GM19455 (cell line): ENCODE data around the gene AUTS2.

Experiments
- ATAC-seq: cut with Tn5 transposase; IDR thresholded peaks from one replicate; pipeline ENCODE4 v1.9.1; 2021; ENCODE audit not compliant: unreplicated experiment

The AUTS2 gene

DNA sequence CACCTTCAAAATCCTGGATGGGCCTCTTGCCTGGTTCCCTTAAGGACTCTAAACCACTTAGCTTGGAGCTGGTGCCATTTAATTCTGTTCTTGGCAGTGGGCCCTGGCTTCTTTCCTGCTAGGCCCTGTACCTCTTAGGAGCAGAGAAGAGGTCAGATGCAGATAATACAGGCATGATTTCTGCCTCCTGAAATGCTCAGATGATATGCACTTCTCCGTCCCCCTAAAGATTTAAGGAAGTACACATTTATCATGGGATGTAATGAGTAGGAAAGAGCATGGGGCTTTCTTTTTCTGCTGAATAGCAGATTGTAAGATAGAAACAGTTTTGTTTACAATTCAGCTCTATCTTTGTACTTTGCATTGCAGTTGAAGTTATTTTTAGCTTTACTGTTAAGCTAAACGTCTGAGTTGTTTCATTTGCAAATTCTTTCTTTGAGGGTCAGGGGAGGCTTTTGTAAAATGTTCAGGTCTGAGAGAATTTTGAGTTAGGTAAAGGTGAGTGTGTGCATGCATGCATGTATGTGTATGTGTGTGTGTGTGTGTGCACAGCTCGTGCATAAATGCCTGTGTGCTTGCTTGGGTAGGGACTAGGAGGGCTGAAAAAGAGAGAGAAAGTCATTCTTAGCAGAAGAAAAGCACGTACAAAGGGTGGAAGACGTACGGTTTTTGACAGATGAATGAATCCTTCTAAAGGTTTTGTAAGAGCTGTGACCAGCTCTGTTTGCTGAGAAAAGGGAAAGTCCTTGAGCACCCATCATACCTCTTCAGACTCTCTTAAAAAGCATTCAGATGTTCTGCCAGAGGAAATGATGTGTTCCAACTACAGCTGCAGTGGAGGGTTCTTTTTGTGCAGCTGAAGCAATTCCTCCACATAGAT lies 364.2 kb downstream of the AUTS2 start:
- no peak for ATAC-seq

DNA sequence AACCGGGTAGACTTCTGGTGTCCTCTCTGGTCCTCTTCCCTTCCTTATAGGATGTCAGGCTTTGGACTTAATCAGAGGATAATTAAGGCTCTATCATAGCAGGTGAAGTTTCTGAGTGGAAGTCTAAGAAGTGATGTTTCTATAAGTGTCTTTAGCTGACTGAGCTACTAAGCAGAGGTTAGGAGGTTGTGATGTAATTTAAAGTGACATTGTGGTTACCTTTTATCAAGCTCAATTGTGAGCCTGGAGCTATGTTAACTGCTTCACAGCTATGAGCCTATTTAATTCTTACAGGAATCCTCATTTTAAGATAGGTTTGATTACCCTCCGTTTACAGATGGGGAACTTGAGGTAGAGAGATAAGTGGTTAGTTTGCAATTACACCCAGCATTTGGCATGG lies 365.1 kb downstream of the AUTS2 start:
- ATAC-seq = no peak

GRCh38 chr7:69966766-69967591 lies 368.7 kb downstream of the AUTS2 start:
- no peak for ATAC-seq

- ATAC-seq = no peak
Observed at GRCh38 chr7:69967689-69968450, 369.6 kb downstream of the AUTS2 start.

GRCh38 chr7:69968969-69969556 lies 370.8 kb downstream of the AUTS2 start:
- no peak for ATAC-seq

- no peak for ATAC-seq
Observed at GRCh38 chr7:69981646-69982045, 383.4 kb downstream of the AUTS2 start.

DNA sequence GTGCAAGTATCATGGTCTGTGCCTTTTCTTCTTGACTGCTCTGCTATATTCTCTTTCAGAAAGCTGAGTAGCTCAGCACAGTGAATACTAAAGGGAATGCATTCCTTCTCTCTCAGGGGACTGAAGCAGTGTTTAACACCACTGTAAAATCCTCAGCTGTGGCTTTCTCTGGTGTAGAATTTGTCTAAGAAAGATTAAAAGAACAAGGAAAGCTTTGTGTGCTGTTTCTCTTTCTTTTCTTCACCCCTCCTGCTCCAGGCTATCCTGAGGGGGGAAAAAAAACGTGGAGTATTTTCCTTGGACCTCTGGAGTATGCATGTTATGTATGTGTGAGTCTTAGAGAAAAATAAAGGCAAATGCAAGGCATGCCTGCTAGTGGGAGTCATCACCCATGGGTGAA lies 383.9 kb downstream of the AUTS2 start:
- no peak for ATAC-seq

DNA sequence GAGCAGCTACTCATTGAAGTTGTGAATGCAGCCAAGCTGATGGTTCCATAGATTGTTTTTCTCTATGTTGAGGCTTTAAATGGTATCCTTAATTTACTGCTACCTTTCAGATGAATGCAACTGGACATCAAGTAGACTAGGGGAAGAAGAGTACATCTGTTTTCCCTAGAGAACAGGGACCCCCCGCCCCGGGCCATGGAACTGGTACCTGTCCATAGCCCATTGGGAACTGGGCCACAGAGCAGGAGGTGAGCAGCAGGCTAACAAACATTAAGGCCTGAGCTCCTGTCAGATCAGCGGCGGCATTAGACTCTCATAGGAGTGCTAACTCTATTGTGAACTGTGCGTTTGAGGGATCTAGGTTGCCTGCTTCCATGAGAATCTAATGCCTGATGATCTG lies 391.3 kb downstream of the AUTS2 start:
- ATAC-seq = no peak

DNA sequence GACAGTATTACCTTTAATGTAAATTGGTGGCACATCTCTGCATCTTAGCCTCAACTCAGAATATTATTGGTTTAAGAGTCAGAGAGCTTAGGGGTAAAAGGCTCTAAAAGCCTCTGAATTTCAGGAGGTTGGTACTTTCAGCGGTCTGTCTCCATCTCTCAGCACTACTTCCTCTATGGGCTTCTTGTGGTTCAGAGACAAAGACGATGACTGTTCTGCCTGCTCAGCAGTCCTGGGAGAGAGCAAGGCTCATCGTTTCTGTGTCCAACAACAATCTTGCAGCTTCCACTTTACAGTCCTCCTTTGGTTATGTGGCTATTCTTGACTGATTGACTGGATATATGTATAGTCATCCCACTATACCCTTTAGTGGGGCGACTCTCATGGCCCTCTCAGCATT lies 394.7 kb downstream of the AUTS2 start:
- ATAC-seq = no peak

GRCh38 chr7:69994218-69994617 lies 395.9 kb downstream of the AUTS2 start:
- no peak for ATAC-seq

DNA sequence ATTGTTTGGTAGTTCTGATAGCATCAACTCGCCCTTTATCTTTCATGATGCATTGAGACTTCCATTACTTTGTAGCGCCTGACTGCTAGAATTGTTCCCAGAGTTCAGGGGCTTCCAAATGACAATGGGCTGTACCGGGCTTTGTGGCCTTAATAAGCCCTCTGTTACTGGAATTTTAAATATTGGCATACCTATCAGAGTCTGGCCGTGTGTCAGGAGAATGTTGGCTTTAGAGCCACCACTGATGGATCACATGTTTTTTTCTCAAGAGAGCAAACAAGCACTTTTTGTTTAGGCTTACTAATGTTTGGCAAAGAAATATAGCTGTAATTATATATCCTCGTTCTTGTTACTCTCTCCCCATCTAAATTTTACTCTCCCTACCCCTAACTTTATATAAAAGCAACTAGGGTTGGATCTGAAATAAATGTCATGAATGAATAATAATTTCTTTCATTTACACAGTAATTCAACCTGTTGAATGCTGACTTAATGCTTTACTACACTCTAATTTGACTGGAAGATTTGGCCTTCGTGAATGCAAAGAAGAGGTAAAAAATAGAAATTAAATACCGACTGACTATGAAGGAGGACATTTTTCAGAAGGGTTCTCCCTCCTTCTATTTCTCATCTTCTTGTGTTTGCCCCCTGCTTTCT lies 396.7 kb downstream of the AUTS2 start:
- ATAC-seq = no peak

DNA sequence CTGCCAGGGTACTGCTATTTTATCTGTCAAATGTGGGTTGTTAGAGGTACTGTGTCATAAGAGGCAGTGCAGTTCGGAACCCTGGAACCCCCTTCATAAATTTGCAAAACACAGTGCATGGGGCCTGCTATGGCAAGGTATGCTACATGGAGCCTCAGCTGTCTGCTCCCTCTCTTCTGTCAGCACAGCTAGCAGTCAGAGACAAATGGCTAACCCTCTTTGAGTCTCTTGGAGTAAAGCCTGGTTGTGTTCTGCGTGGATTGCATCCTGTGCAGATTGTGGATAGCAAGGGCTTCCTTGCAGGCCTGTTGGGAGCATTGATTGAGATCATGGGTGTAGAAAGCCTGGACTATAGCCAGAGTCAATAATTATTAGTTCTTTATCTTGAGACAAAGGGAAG lies 397.8 kb downstream of the AUTS2 start:
- no peak for ATAC-seq

GRCh38 chr7:70000737-70001348 lies 402.6 kb downstream of the AUTS2 start:
- no peak for ATAC-seq

- ATAC-seq = no peak
Observed at GRCh38 chr7:70005480-70005879, 407.2 kb downstream of the AUTS2 start.

GRCh38 chr7:70005891-70006260 lies 407.6 kb downstream of the AUTS2 start:
- ATAC-seq = no peak

DNA sequence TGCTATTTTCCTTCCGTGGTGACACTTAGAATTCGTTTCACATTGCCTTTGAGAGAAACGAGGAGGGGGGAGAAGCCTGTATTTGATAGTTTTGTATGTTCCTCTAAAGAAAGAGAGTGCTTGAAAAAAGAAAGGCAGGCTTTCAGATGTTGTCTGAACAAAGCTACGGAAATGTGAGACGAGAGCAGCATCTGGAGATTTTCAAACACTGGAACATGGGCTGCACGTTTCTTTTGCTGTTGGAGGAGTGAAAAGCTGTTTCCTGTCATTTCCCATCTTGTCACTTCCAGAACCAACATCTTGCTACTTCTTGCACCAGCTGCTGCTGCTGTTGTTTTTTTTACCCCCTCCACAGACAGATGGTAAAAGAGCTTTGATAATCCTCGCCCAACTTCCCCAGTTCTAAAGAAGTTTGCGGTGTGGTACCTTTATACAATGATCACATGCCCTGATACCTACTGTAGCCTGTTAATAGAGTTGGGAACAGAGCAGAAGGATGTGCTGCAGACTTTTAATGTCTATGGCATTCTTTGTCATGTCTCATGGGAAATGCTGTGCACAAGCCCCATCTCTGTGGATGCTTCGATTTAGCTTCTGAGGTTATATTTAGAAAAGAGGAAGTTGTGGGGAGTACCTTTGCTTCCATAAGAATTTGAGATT lies 408.1 kb downstream of the AUTS2 start:
- no peak for ATAC-seq

GRCh38 chr7:70008466-70008865 lies 410.2 kb downstream of the AUTS2 start:
- no peak for ATAC-seq

DNA sequence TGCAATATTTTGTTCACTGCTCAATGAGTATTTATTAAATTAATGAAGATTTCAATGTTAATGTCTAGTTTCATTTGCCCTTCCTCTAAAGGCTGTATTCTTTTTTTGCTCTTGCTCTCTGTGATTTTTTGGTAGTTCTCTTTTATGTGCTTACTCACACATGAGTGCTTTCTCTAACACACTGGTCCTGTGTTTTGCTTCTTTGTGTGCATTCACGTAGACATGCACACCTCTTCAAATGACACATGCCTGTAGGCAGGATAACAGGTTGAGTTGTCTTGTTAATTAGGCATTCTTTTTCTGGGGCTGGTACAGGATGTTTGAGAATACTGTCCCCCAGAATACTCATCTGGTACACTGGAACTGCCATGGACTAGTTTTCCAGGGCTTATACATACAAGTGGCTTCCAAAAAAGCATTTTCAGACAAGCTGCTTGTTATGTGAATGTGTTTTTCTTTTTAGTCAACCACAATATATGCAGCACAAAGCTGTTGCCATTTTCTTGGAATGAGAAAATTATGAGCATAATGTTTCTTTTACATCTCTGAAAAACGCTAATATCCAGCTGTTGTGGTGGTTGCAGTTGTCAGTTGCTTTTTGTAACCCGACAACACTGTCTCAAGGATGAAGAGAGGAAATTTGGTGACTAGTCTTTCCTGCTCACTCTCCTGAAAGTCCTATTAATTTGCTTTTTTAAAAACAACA lies 416.4 kb downstream of the AUTS2 start:
- no peak for ATAC-seq

DNA sequence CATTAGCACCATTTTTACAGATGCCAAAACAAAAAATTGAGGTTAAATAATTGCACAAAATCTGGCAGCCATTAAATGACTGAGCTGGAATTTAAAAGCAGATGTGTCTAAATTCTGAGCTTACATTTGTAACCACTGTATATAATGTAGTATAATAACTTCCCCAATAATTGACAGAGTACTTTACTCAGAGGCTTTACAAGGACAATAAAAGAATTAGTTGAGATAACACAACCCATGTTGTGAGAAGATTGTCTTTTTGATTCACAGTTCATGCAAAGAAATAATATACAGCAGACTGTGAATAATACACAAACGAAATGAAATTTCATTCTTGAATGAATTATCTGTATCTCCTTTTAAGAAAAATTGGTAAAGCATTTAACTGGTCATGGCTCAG lies 417.1 kb downstream of the AUTS2 start:
- no peak for ATAC-seq
